SK-N-MC (cell line): ENCODE measurements around the gene PDE4D.

Experiments used
- EZH2 ChIP-seq: fragments of 200-600 bp; sonication (generic); IDR thresholded peaks from one replicate; pipeline ENCODE4 v1.6.1; 2017; ENCODE audit warnings: antibody characterized with exemption
- POLR2AphosphoS5 ChIP-seq: IDR thresholded peaks from 2 replicates; pipeline ENCODE4 v1.6.1; 2012; ENCODE audit warnings: mild to moderate bottlenecking, low read depth, low read length, borderline replicate concordance

DNA sequence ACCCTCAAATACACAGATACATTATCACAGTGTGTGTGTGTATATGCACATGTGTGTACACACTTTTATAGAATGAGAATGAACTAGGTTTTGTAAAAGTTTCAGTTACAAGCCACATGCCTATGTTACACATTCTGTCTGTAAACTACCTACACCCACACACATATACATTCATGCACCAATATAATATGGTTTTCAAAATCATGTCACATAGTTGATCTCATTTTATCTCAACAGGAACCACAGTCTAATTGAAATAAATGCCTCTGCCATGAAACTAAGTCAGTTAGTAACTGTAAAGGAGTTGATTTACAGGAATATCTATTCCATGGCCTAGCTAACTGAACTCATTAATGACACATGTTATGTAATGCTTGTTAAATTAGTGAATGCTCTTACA is 646.6 kb downstream of the PDE4D start:
- TF ChIP-seq POLR2AphosphoS5 (no peak), EZH2 (no peak)
